ENCODE results near the gene NOLC1.
A peak's percentile ranks its signal among the peaks of the same experiment; 100 is the strongest.
"Not testable (repeated sequence)": the region's sequence is repeated elsewhere in the genome, so short reads cannot be mapped to it uniquely, and the experiment has no call there.

NOLC1 gene

GRCh38 chr10:102157224-102157623, 5.0 kb downstream of the NOLC1 start:
- DNase-seq = peak; percentile 25

- no peak for DNase-seq
Measured at GRCh38 chr10:102159051-102159597, 6.9 kb downstream of the NOLC1 start.

- no peak for DNase-seq
Measured at GRCh38 chr10:102159831-102160230, 7.6 kb downstream of the NOLC1 start.

GRCh38 chr10:102163342-102163989, 11.3 kb downstream of the NOLC1 start:
- no peak for DNase-seq

- no peak for DNase-seq
Measured at GRCh38 chr10:102167861-102168260, 15.7 kb downstream of the NOLC1 start.

GRCh38 chr10:102170602-102171001, 18.4 kb downstream of the NOLC1 start:
- DNase-seq = no peak

GRCh38 chr10:102172288-102172687, 20.1 kb downstream of the NOLC1 start:
- DNase-seq = no peak

GRCh38 chr10:102175415-102175814, 23.2 kb downstream of the NOLC1 start:
- DNase-seq = no peak

- no peak for DNase-seq
Measured at GRCh38 chr10:102184606-102185005, 32.4 kb downstream of the NOLC1 start.

GRCh38 chr10:102185272-102185671, 33.1 kb downstream of the NOLC1 start:
- DNase-seq = no peak

- no peak for DNase-seq
Measured at GRCh38 chr10:102185811-102186527, 33.8 kb downstream of the NOLC1 start.

GRCh38 chr10:102188298-102188940, 36.2 kb downstream of the NOLC1 start:
- no peak for DNase-seq

GRCh38 chr10:102188941-102189898, 37.0 kb downstream of the NOLC1 start:
- not testable (repeated sequence) for DNase-seq

GRCh38 chr10:102191956-102192355, 39.8 kb downstream of the NOLC1 start:
- DNase-seq = no peak

GRCh38 chr10:102195296-102195870, 43.2 kb downstream of the NOLC1 start:
- DNase-seq = no peak

- DNase-seq = no peak
Measured at GRCh38 chr10:102196893-102197292, 44.7 kb downstream of the NOLC1 start.

- no peak for DNase-seq
Measured at GRCh38 chr10:102198027-102198426, 45.8 kb downstream of the NOLC1 start.

GRCh38 chr10:102200751-102201640, 48.8 kb downstream of the NOLC1 start:
- DNase-seq = no peak

- no peak for DNase-seq
Measured at GRCh38 chr10:102202386-102202785, 50.2 kb downstream of the NOLC1 start.

- peak; percentile 2 for DNase-seq
Measured at GRCh38 chr10:102208311-102209035, 56.3 kb downstream of the NOLC1 start.

Measured in NCI-H1092 (cell line).